HG02943 (cell line): ENCODE data around the gene ZNF462.

Source experiments
- ATAC-seq: cut with Tn5 transposase; IDR thresholded peaks from one replicate; pipeline ENCODE4 v1.9.1; 2021; ENCODE audit warnings: mild to moderate bottlenecking, low read depth, moderate library complexity; ENCODE audit not compliant: unreplicated experiment

ZNF462 gene

GRCh38 chr9:107046692-107047091, 183.7 kb downstream of the ZNF462 start:
- peak; percentile 80 for ATAC-seq

DNA sequence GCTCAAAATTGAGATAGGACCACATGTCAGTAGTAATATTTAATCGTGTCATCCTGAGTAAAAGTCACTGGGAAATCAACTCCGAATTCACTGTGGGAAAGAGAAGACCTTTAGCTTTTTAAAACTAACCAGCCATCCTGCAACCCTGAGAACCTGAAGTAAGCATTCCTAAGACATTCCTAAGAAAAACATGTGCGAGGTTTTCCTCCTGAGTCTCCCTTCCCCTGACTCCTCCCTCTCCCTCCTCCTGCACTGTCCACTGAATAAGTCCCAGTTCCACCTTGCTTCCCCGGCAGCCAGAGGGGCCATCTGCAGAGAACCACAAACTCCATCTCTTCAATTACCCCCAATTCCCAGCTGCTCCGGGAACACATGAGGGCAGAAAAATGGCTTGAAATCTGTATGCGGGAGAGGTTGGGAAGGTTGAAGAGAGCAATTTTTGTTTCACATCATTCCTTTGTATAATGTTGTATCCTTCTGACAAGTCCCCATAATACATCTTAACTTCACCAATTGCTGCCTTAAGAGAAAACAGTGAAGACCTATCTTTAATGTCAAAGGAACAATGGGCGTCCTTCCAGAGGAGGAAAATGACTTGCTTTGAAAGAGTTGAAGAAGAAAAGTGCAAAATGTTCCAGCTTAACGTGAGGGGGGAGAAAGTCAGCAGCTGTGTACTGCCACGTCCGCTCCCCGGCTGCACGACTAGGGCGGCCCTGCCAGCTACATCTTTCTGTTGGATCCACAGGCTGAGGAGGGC, 186.3 kb downstream of the ZNF462 start:
- no peak for ATAC-seq

DNA sequence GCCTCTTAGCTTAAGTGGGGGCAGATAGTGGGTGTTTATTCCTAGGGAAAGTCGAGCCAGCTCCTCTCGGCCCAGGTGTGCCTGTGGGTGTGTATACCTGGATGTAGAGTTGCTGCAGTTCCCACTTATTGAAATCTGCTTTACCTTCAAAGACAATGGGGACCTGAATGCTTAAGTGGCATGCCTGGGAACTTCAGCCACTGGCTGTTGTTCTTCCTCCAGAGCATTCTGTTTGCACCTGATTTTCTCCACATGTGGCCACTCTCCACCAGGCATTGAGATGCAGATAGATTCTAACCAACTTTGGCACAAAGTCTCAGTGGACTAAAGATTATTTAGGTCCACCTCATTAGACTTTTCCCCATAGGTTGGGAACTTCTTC, 186.8 kb downstream of the ZNF462 start:
- ATAC-seq, result no peak

GRCh38 chr9:107051392-107051791, 188.4 kb downstream of the ZNF462 start:
- ATAC-seq, result no peak

DNA sequence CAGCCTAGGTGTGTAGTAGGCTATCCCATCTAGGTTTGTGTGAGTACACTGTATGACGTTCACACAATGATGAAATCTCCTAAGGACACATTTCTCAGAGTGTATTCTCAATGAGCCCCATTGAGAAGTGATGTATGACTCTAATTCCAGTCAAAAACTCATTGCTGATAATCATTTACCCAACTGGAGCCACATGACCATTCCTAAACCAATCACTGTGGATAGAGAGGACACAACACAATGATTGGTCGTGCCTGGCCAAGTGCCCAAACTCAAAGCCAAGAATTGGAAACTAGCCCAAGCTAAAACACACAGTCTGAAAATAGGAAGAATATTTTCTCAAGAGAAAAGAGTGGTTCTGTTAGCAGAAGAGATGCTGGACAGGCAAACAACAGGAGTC, 191.2 kb downstream of the ZNF462 start:
- ATAC-seq, result no peak

- ATAC-seq, result no peak
Observed at GRCh38 chr9:107059220-107059619, 196.3 kb downstream of the ZNF462 start.

- no peak for ATAC-seq
Observed at GRCh38 chr9:107060062-107060461, 197.1 kb downstream of the ZNF462 start.
